NCI-H510A (cell line): ENCODE results near the gene TUBB.
A peak's percentile ranks its signal among the peaks of the same experiment; 100 is the strongest.

Experiments
- DNase-seq: peaks from one replicate; lab custom pipeline; 2025; lab: John Stamatoyannopoulos, UW

Gene TUBB

DNA sequence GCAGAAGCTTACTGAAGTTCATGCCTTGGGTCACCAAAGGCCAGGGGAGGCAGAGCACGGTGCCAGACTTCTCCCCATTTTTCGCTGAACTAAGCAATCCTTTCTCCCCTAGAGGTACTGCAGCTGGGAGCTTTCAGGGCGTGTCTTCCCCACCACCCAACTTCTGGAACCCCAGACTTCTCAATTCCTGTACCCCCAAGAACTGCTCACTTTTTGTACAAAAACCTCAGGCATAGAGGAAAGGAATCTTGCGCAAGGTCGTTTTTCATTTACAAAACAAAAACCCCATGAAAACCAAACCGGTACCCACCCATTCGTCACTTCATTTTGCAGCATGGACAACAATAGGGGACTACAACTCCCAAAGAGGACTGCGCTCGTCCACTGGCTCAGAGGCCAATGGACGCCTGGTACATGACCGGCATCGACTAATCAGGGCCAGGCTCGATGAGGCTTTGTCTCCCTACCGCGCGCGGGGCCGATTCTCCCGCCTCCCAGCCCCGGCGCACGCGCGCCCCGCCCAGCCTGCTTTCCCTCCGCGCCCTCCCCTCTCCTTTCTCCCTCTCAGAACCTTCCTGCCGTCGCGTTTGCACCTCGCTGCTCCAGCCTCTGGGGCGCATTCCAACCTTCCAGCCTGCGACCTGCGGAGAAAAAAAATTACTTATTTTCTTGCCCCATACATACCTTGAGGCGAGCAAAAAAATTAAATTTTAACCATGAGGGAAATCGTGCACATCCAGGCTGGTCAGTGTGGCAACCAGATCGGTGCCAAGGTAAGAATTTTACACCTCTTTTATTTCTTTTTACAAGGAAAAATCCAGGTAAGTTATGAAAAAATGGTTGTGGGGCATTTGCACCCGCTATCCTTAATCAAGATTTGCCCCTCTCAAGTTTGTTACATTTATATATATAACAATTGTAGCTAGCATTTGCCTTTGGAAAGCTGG, at the start of gene TUBB:
Gene TUBB, plus strand, starts transcription at position 562 of the 947 bp plus-strand sequence. Its CDS starts 155 bp downstream, at position 717.
- DNase-seq = peak; percentile 94

GRCh38 chr6:30670760-30671527, 49.2 kb upstream of the TUBB start:
- no peak for DNase-seq

DNA sequence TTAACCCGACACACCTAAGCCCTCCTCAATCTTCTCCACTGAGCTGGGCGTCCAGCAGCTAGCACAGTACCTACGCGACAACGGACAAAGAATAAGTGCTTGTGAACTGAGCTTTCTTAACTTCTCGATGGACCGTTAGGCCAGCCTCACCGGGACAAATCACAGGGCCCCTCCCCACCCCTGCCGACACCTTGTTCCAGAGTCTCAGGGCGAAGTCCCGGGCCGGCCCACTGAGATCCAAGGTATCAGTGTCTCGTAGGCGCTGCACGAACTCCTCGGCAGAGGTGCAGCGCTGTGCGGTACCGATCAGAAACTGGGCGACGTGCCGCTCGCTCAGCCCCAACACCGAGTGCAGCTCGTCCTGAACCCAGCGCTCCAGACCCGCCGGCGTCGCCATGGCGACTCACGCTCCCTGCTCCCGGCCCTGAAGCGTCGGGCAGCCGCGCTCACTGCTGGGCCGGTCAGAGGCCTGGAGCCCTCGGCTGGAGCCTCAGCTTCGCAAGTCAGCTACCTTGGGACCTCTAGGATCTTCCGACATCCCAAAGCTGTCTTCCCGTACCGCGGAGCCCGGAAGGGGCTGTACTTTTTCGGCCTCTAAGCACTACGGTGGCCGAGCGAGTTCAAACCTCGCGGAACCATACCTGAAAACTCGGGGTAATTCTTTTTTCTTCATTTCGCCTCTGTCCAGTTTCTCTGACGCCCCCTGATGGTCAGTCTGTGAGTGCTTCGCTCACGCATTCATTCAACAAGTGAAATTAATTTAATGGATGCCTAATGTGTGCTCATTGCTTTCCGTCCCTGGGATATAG, 47.5 kb upstream of the TUBB start, which contains the start of gene DHX16:
Gene DHX16, minus strand, starts transcription at position 562 of the 809 bp plus-strand sequence. Its CDS starts 165 bp downstream, at position 397.
- peak; percentile 90 for DNase-seq

- DNase-seq = no peak
Observed at GRCh38 chr6:30676660-30677285, 43.4 kb upstream of the TUBB start.

DNA sequence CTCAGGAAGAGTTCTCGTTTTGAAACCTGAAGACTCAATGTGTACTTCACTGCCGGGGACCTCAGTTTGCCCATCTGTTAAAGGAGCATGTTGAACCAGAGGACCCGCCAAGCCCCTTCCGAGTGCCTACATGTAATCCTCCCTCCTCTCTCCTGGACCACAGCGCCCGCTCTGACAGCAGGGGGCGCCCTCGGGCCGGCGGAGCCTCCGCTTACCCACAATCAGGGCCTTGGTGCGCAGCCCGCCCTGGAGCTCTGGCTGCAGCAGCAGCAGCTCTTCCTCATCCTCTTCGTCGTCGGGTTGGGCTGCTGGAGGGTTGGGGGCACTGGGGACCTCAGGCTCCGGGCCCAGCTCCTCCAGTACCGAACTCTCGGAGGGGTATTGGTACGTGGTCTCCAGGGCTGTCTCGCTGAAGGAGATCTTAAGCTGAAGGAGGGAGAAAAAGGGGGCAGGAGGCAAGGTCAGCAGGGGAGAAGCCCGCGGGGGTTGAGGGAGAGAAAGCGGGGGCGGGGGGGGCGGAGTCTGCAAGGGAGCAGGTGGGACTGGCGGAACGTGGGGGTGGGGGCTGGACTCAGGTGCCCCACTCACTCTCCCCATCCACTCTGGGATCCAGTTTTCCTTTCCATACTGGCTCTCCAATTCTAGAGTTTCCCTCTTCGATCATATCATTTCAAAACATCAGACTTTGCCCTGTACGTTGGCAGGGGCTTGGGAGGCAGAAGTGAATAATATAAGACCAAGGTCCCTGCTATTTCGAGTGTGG, 41.0 kb upstream of the TUBB start:
- peak; percentile 41 for DNase-seq

- DNase-seq = no peak
Observed at GRCh38 chr6:30679765-30680535, 40.2 kb upstream of the TUBB start.

DNA sequence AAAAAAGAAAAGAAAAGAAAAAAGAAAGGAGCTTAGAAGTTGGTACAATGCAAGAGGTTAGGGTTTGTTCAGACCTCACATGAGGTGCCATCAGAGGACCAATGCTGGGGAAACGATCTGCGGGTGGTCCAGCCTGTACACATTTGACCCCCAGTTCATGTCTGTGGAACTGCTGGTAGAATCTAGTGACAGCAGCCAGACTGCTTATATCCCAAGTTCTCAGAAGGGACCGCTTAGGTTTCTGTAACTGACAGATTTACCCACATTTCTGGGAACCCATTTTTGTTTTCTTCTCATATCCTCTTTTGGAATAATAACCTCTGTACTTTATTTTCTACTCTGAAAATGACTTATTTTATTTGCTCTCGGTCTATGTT, 38.4 kb upstream of the TUBB start:
- no peak for DNase-seq

DNA sequence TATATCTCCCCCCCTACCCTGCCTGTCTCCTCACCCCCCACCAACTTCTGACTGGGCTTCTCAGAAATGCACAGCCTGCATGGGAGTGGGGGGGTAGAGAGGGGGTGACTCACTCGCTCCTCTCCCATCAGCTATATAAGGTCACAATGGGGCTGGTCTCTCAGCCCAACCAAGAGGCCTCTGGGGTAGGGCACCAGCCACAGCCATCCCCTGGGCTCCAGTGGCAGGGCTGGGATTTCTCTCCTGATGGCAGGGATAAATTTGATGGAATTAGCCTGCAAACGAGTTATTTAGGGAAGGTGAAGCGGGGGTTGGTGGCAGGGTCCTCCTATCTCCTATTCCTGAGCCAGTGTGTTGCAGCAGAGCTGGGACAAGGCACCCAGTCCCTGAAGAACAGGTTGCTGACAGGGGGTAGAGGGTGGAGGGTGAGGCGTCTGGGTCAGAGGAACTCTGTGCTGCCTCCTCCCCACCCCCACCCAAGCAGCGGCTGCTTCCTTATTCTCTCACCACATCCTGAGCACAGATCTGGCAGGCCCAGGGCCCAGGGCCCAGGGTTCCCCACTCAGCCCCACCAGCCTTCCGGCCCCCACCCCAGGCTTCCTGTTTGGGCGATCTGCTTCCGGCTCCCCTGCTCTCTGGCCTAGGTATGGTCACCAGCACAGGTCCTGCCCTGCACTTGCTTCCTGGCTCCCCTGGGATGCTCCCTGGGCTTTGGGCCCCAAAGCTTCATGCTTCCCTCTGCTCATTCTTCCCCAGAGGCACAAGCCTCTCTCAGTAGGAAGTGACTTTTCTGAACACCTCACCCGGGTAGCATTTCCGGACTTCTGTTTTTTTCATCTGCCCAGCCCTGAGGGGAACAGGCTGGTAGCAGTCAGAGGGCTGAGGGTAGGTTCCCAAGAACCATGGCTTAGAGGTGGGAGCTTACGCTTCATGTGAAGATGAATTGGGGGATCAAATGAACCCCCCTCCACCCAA, 37.7 kb upstream of the TUBB start:
- no peak for DNase-seq

- no peak for DNase-seq
Observed at GRCh38 chr6:30683183-30683979, 36.8 kb upstream of the TUBB start.

GRCh38 chr6:30683980-30684338, 36.2 kb upstream of the TUBB start:
- DNase-seq = no peak

DNA sequence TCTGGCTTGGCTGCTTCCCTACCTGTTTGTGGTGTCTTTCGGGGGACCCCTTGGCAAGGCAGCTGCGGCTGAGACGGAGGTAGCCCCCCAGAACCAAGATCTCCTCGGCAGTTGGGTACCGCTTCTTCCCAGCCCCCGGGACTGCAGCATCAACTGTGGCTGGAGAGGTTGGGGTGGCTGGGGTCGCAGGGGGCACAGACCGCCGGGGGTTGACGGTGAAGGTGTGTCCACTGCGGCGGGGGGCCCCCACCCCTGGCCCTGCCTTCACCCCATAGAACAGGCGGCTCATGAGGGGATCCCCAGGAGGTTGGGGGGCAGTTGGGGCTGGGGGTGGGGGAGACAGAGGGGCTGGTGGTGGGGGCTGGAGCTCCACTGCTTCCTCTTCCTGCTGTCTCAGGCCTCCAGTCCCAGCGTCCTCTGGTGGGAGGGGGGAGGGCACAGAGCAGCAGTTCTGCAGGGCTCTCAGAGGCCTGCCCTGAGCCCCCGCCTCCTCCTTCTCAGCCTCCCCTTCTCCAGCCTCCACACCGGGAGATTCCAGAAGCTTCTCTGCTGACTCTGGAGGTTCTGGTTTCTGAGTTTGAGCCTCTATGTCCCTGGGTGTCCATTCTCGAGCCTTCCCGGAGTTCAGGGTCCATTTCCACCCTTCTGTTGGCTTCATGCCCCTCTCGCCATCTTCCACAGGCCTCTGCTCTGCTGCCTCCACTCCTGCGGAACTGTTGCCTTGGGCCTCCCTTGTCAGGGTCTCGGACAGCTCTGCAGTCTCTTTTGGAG, 35.6 kb upstream of the TUBB start:
- DNase-seq = no peak

DNA sequence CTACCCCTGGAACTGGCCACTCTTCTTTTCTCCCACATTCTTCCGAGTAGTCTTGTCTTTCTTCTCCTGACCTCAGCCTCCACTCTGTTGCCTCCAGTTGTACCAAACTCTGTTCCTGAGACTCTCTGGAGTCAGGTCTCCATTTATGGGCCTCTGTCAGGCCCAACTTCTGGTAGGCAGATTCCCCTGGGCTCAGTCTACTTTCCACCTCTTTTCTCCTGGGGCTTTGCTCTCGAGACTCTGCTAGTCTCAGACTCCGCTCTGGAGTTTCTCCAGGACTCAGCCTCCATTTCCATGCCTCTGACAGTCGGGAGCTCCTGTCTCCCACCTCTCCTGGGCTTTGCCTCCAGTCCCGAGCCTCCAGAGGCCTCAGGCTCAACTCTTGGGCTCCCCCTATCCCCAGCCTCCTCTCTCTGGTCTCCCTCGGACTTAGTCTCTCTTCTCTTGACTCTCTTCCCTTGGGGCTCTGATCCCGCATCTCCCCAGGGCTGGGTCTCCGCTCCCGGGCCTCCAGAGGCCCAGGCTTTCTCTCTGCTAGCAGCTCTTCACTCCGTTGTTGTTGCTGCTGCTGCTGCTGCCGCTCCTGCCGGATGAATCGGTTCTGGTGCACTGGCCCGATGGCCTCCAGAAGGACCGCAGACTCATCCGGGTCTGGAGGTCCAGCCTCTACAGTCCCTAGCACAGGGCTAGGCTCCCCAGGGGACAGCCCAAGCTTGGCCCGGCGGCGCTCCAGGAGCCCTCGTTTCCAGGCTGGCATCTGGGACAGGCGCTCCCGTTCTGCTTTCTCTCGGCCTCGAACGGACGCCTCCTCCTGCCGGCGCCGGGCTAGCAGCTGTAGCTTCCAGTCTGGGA, 34.8 kb upstream of the TUBB start:
- DNase-seq = no peak

DNA sequence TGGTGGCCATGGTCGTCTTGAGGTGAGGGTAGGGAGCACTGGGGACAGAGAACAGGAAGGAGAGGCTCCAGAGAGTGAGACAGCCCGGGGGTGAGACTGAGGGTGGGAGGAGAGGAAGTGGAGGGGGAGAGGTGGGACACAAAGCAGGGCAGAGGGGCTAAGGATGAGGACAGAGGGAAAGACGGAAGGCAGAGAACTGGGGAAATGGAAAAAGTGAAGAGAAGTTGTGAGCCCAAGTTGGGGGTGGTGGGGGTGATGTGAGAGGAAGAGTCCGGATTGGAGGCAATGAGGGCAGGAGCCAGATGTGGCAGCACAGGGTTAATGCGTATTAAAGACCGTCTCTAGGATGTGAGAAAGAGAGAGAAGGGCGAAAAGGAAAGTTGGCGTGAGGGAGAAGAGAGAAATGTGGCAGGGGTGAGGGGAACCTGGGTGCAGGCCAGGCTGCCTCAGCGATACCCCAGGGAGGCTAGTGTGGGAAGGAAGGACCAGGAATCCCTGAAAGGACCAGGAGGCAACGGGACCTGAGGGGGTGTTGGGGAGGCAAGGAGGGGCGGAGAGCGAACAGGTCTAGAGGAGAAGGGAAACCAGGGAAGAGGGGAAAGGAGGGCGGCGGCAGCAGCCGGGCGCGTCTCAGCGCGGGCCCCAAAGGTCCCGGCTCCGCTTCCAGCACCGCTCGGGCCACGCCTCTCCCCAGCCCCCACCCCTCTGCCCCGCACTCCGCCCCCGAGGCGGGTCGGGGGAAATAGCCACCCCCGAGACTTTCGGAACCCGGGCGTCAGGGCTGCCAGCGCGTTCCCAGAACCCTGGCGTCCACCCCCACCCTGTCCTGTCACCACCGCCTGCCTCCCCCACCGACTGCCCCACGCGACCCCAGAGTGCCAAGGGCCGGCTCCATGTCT, 33.9 kb upstream of the TUBB start, which contains the start of gene PPP1R18:
Gene PPP1R18, minus strand, starts transcription at position 637 of the 899 bp plus-strand sequence. Its CDS starts 627 bp downstream, at position 10.
- peak; percentile 23 for DNase-seq

GRCh38 chr6:30686908-30687658, 33.1 kb upstream of the TUBB start:
- DNase-seq = peak; percentile 72
